C4-2B (cell line): Measurements from ENCODE around the gene RDH13.
"Not testable (repeated sequence)": the region's sequence is repeated elsewhere in the genome, so short reads cannot be mapped to it uniquely, and the experiment has no call there.

ENCODE experiments used
- H3K27ac ChIP-seq: fragments of 450-650 bp; 2 replicates; pipeline ENCODE4 v1.5.1; 2017
- CTCF ChIP-seq: fragments of 450-650 bp; conservative IDR thresholded peaks from 2 replicates; pipeline ENCODE4 v1.5.1; 2017; ENCODE audit warnings: mild to moderate bottlenecking
- ZFX ChIP-seq: fragments of 450-650 bp; IDR thresholded peaks from 2 replicates; pipeline ENCODE4 v1.6.1; 2017

Gene RDH13

DNA sequence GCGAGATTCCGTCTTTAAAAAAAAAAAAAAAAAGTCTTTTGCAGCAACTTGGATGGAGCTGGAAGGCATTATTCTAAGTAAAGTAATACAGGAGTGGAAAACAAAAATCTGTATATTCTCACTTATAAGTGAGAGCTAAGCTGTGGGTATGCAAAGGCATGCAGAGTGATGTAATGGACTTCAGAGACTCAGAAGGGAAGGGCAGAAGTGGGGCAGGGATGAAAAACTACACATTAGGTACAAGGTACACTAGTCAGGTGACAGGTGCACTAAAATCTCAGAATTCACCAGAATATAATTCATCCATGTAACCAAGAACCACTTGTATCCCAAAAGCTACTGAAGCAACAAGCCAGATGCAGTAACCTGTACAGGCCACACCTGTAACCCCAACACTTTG is 26.9 kb downstream of the RDH13 start:
- H3K27ac ChIP-seq, result no peak overlapping the region
- TF ChIP-seq ZFX (no peak), CTCF (no peak)

DNA sequence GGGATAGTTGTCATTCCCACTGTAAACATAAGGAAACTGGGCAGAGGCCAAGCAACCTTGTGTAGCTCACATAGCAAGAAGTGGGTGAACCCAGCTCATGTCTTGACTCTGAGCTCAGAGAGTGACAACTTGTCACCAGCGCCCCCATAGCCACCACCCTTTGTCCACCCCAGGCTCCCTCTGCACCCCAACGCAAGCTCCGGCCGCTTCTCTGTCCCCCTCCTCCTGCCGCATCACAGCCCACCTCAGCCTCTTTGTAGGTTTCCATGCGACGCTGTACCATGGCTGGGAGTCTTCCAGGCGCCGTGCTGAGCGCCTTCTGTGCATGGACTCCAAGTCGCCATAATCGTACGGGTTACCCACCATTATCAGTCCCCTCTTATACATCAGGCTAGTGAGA is 28.2 kb downstream of the RDH13 start:
- no peak overlapping the region for H3K27ac ChIP-seq
- TF ChIP-seq CTCF (no peak), ZFX (no peak)

GRCh38 chr19:55032976-55033643 is 29.8 kb downstream of the RDH13 start:
- H3K27ac ChIP-seq, result not testable (repeated sequence)

DNA sequence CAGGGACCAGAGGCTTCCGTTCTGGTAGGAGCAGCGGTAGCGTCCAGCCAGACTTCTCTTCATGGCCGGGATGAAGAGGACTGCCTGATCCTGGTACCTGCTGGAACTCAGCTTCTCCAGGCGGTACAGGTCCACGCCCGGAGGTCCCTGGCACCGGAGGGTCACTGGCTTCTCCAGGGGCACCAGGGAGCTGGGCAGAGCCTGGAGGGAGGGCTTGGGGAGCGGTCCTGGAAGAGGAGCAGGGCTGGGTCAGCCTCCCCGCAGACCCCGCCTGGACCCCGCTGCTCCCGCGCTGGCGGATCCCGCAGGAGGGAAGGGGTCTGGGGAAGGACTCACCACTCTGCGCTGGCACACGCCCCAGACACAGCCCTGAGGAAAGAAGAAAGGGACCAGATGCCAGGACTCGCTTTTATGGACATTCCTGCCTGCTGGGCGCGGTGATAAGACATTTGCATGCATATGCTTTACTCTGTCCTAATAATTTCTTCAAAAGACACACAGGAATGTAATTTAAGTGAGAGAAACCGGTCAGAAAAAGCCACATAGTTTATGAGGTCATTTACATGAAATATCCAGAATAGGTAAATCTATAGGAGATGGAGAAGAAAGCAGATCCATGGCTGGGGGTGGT is 30.7 kb downstream of the RDH13 start:
- TF ChIP-seq CTCF, result no peak
- no peak for TF ChIP-seq ZFX

DNA sequence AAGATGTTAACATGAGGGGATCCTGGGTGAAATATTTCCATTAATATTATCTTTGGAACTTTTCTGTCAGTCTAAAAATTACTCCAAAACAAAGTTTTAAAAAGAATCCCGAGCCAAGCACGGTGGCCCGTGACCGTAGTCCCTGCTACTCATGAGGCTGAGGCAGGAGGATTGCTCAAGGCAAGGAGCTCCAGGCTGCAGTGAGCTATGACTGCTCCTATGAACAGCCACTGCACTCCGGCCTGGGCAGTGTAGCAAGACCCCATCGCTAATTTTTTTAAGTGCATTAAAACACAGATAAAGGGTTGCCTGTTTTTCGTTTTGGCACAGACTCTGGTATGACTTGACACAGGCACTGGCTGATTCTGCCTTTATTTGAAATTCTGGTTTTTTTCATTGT is 31.8 kb downstream of the RDH13 start:
- no peak overlapping the region for H3K27ac ChIP-seq
- no peak for TF ChIP-seq CTCF
- no peak for TF ChIP-seq ZFX

More for the DNA sequence above, 30.7 kb downstream of the RDH13 start:
- no peak overlapping the region for H3K27ac ChIP-seq

- TF ChIP-seq ZFX, result no peak
- no peak overlapping the region for H3K27ac ChIP-seq
These were observed 34.2 kb downstream of the RDH13 start for GRCh38 chr19:55028757-55029156.

DNA sequence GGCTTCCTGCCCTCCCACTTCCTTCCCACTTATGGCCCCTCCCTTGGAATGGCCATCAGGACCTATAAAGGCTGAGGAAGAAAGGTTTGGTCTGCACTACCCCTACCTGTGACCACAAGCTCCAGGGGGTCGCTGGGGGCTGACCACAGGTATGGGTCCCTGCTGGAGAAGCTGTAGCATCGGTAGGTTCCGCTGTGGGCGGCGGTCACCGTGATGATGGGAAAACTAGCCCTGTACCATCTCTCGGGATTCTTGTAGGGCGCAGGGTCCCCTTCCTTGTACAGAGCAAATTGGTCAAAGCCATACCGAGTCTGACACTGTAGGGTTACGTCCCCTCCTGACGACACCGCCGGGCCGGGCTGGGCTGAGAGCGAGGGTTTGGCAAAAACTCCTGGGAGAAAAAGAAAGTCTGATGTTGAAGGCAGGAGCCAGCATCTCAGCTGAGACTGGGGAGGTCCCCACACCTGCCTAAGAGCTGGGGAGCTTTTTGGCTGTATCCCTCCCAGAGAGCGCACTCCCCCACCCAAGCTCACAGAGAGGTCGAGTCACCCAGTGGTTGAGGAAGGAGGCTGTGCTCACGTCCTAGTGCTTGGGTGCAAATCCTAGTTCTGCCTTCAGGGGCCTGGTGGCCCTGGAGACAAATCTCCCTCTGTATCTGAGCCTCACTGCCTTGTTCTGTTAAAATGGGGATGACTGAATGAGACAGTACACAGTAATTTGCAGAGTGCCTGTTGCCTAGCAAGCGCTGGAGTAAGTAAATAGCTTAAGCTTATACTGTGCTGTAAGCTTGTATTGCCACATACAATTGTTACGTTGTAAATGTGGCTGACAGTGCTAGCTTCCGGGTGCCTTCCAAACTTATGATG is 35.2 kb downstream of the RDH13 start:
- no peak overlapping the region for H3K27ac ChIP-seq

GRCh38 chr19:55027140-55027471 is 35.8 kb downstream of the RDH13 start:
- not testable (repeated sequence) for H3K27ac ChIP-seq

More for the DNA sequence above, 35.2 kb downstream of the RDH13 start:
- TF ChIP-seq ZFX (no peak), CTCF (no peak)

DNA sequence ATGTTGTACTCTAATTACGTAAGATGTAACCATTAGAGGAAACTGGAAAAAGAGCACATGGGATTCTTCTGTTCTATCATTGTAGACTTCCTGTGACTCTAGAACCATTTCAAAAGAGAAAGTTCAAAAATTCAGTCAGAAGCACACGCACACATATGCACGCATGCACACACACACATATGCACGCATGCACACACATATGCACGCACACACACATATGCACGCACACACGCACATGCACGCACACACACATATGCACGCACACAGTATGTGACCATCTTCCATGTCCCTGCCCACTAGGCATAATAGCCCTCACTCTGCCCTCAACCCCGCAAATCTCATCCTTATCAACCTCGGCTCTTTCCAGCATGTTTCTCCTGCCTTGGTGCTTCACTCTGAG is 38.8 kb downstream of the RDH13 start:
- TF ChIP-seq CTCF (no peak), ZFX (no peak)

GRCh38 chr19:55020351-55020750 is 42.6 kb downstream of the RDH13 start:
- not testable (repeated sequence) for H3K27ac ChIP-seq

More for the DNA sequence above, 38.8 kb downstream of the RDH13 start:
- no peak overlapping the region for H3K27ac ChIP-seq
